CD4-positive, alpha-beta T cell (primary cell): ENCODE data around the gene BCCIP. TPM values are rescaled to one million over a fixed set of nuclear protein-coding genes. Genes with fewer than 3 reads are reported as not detected.

Experiments used
- ATAC-seq: fragments of 200-7000 bp; cut with Tn5 transposase; one replicate; pipeline ENCODE4 v1.10.0; 2022; ENCODE audit warnings: mild to moderate bottlenecking; ENCODE audit not compliant: poor library complexity
- CTCF ChIA-PET: fragments of 350-600 bp; sonication (Branson Sonifier 250); formaldehyde crosslinking; loops from one replicate; lab custom pipeline; 2021; ENCODE audit warnings: antibody characterized with exemption, inconsistent platforms; lab: Charles Lee
- POLR2A ChIA-PET: fragments of 350-600 bp; sonication (Branson Sonifier 250); formaldehyde crosslinking; loops from one replicate; lab custom pipeline; 2021; ENCODE audit warnings: antibody characterized with exemption, inconsistent platforms; lab: Charles Lee
- DNase-seq, 14 experiments: peaks; one replicate each; pipeline ENCODE4 v3.0.0-alpha.2; 2013 to 2020; ENCODE audit warnings: mixed read lengths in 2 of 14
- H3K27ac ChIP-seq, 2 donors: one replicate each; pipeline versions ENCODE4 v1.5.1 to v1.7.0; 2013; ENCODE audit warnings: low read length in 2 of 2, low read depth in 1 of 2, mild to moderate bottlenecking in 1 of 2
- H3K27me3 ChIP-seq, 2 experiments: 1 replicate in 1 of 2; 2 replicates in 1 of 2; pipeline versions ENCODE4 v1.6.1 to v1.7.0; 2013; ENCODE audit warnings: low read length in 2 of 2, control low read depth in 1 of 2, mild to moderate bottlenecking in 1 of 2, moderate library complexity in 1 of 2; ENCODE audit not compliant: insufficient read depth in 2 of 2, control insufficient read depth in 1 of 2
- H3K36me3 ChIP-seq: one replicate; pipeline ENCODE4 v1.6.1; 2013; ENCODE audit warnings: low read length, control low read depth; ENCODE audit not compliant: insufficient read depth
- H3K4me1 ChIP-seq: one replicate; pipeline ENCODE4 v1.6.1; 2013; ENCODE audit warnings: low read length, control low read depth; ENCODE audit not compliant: insufficient read depth
- H3K4me3 ChIP-seq: one replicate; pipeline ENCODE4 v1.5.1; 2013; ENCODE audit warnings: mild to moderate bottlenecking, low read length, moderate library complexity
- H3K9me3 ChIP-seq, 2 experiments: 1 replicate in 1 of 2; 2 replicates in 1 of 2; pipeline versions ENCODE4 v1.6.1 to v1.7.0; 2013; ENCODE audit warnings: low read length in 2 of 2, mild to moderate bottlenecking in 2 of 2, control low read depth in 1 of 2, moderate library complexity in 1 of 2; ENCODE audit not compliant: control insufficient read depth in 1 of 2, insufficient read depth in 1 of 2
- H3K27ac Mint-ChIP-seq: one replicate; pipeline ENCODE4 v1.8.0; 2020; ENCODE audit warnings: mixed read lengths
- H3K27me3 Mint-ChIP-seq: one replicate; pipeline ENCODE4 v1.8.0; 2021; ENCODE audit warnings: mixed read lengths
- H3K36me3 Mint-ChIP-seq: one replicate; pipeline ENCODE4 v1.8.0; 2021; ENCODE audit warnings: low read depth, mixed read lengths
- H3K4me1 Mint-ChIP-seq: one replicate; pipeline ENCODE4 v1.8.0; 2021; ENCODE audit warnings: low read depth, mixed read lengths
- H3K4me3 Mint-ChIP-seq: one replicate; pipeline ENCODE4 v1.8.0; 2020; ENCODE audit warnings: mild to moderate bottlenecking, mixed read lengths
- H3K9me3 Mint-ChIP-seq: one replicate; pipeline ENCODE4 v1.8.0; 2020; ENCODE audit warnings: mixed read lengths
- intact Hi-C, 2 experiments: fragments of 100-400 bp; cut with DNase I in 1 of 2; cut with micrococcal nuclease in 1 of 2; formaldehyde crosslinking; loops; one replicate each; pipeline versions ENCODE4 v1.15.1 to v1.9.0; 2023 to 2025; cut with DNase I, micrococcal nuclease
- total RNA-seq, 174 experiments: library from RNA in 2 of 174; stranded (reverse) in 2 of 174; gene quantifications; one replicate each; pipeline ENCODE4 v1.2.3 and lab custom pipeline; 2021 to 2026
- TF ChIP-seq, protein P1 (sequence below): fragments of 200-600 bp; IDR thresholded peaks from one replicate; pipeline ENCODE4 v1.8.0; 2022; ENCODE audit warnings: antibody characterized with exemption, mild to moderate bottlenecking

The BCCIP gene
- total RNA-seq, 2 experiments from 2014 or later = 31.2 to 32.7 TPM

DNA sequence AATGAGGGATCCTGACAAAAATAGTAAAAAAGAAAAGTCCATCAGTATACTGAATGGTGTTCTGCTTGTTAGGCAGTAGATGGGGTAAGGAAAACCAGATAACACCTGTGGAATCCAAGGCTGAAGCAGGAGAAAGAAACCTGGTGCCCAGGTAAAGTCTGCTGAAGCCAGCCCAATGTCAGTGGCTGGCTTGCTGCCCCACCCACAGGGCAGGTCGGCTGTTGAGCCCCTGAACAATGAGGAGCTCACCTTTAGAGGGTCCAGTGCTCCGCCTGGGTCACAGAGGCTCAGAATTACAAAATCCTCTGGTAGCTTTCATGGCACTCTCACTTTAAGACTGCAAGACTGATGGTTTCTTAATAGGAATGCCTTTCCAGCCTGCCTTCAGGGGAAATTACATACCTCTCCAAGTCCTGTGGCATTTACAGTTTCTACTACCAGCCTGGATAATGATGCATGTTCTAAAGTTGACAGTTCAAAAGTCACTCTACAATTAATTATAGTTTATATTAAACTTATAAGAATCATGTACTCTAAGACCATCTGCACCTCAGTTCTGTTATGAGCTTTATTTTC, 33.9 kb downstream of the BCCIP start:
- Mint-ChIP-seq H3K4me3 (no peak overlapping the region), H3K27ac (no peak overlapping the region), H3K4me1 (no peaks in the 10 kb centered on the region), H3K27me3 (no peaks in the 10 kb centered on the region), H3K9me3 (no peaks in the 10 kb centered on the region), H3K36me3 (peaks cover 18% of the 10 kb centered on the region)
- ChIA-PET POLR2A (no interaction called here), CTCF (no interaction called here)
- intact Hi-C loops = no loop called here
- Histone ChIP-seq H3K9me3 (no peaks in the 10 kb centered on the region), H3K4me1 (no peaks in the 10 kb centered on the region), H3K27ac (no peak overlapping the region), H3K27me3 (no peaks in the 10 kb centered on the region), H3K4me3 (no peak overlapping the region), H3K36me3 (peaks cover 12% of the 10 kb centered on the region)
- no peak for DNase-seq
- no peak for ATAC-seq
- TF ChIP-seq, protein P1, sequence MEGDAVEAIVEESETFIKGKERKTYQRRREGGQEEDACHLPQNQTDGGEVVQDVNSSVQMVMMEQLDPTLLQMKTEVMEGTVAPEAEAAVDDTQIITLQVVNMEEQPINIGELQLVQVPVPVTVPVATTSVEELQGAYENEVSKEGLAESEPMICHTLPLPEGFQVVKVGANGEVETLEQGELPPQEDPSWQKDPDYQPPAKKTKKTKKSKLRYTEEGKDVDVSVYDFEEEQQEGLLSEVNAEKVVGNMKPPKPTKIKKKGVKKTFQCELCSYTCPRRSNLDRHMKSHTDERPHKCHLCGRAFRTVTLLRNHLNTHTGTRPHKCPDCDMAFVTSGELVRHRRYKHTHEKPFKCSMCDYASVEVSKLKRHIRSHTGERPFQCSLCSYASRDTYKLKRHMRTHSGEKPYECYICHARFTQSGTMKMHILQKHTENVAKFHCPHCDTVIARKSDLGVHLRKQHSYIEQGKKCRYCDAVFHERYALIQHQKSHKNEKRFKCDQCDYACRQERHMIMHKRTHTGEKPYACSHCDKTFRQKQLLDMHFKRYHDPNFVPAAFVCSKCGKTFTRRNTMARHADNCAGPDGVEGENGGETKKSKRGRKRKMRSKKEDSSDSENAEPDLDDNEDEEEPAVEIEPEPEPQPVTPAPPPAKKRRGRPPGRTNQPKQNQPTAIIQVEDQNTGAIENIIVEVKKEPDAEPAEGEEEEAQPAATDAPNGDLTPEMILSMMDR = no peak

DNA sequence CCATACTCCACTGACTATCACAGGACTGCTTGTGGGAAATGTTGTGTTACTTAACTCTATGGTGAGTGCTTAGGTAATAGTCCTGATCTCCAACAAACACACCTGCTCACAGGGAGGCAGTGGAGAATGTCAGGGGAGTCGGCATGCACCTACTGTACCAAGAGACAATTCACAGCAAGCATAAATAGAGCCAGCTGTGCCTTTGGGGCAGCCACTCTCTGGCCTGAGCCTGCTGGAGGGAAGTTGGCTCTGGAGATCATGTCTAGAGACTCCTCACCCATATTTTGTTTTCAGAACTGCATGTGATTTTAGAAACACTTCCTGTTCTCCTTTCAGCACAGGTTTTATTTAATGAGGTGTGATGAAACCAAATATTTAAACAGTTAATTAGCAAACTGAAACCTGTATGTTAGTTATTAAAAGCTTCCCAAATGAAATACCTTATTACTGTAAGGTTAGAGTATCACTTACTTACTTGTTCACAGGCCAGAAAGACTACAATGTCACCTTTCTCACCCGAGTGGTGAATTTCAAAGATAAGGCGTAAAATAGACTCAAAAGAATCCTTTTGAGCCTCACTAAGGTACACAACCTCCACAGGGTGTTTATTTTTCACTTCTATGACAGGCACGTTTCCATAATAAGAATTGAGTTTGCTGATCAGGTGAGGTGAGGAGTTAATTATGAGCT, 35.9 kb downstream of the BCCIP start:
- Histone ChIP-seq H3K9me3 (no peaks in the 10 kb centered on the region), H3K36me3 (peaks cover 3% of the 10 kb centered on the region), H3K27me3 (no peaks in the 10 kb centered on the region), H3K27ac (no peak overlapping the region), H3K4me3 (no peak overlapping the region), H3K4me1 (no peaks in the 10 kb centered on the region)
- Mint-ChIP-seq H3K9me3 (no peaks in the 10 kb centered on the region), H3K4me1 (no peaks in the 10 kb centered on the region), H3K27me3 (no peaks in the 10 kb centered on the region), H3K27ac (no peak overlapping the region), H3K36me3 (peaks cover 4% of the 10 kb centered on the region), H3K4me3 (no peak overlapping the region)
- ATAC-seq = no peak
- ChIA-PET POLR2A (no interaction called here), CTCF (interaction anchor here (0.6 kb wide), 1 partner anchor 9 kb away, joined by 4 read pairs; no protein-coding TSS in a partner anchor)
- intact Hi-C loops = no loop called here
- DNase-seq = no peak
- TF ChIP-seq, protein P1 = no peak

DNA sequence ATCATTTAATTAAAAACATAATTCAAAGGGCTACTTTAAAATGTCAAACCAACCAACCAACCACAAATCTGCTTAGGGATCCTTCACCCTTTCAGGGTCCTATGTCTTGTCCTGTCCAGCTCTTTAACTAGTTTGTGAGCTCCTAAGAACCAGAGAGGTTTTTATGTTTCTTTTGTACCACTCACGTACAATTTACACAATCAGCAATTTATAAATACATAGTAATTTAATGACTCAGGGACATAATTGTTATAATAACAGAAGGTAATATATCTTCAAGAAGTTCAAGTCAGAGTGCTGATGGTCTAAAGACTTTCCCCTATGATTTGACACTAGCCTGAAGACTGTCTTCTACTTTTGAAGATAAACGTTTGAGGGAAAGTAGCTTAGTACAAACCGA, 41.8 kb downstream of the BCCIP start:
- Histone ChIP-seq H3K27me3 (no peaks in the 10 kb centered on the region), H3K9me3 (no peaks in the 10 kb centered on the region), H3K36me3 (peaks cover 13% of the 10 kb centered on the region), H3K27ac (no peak overlapping the region), H3K4me3 (no peak overlapping the region), H3K4me1 (no peaks in the 10 kb centered on the region)
- Mint-ChIP-seq H3K4me1 (no peaks in the 10 kb centered on the region), H3K27me3 (no peaks in the 10 kb centered on the region), H3K36me3 (no peaks in the 10 kb centered on the region), H3K4me3 (no peak overlapping the region), H3K27ac (no peak overlapping the region), H3K9me3 (no peaks in the 10 kb centered on the region)
- intact Hi-C loops = loop anchor here in 1 of 2 experiments (5.0 kb wide), 2 partner anchors 882 to 1987 kb away; no protein-coding TSS in a partner anchor
- DNase-seq (no peak), ATAC-seq (no peak)
- TF ChIP-seq, protein P1 = no peak
- CTCF ChIA-PET = interaction anchor here (0.5 to 2.0 kb wide), 2 partner anchors 1008 to 1989 kb away, joined by 3 to 7 read pairs; no protein-coding TSS in a partner anchor
- POLR2A ChIA-PET = no interaction called here
